Measurements from ENCODE around the gene VSTM2L.

The VSTM2L gene

DNA sequence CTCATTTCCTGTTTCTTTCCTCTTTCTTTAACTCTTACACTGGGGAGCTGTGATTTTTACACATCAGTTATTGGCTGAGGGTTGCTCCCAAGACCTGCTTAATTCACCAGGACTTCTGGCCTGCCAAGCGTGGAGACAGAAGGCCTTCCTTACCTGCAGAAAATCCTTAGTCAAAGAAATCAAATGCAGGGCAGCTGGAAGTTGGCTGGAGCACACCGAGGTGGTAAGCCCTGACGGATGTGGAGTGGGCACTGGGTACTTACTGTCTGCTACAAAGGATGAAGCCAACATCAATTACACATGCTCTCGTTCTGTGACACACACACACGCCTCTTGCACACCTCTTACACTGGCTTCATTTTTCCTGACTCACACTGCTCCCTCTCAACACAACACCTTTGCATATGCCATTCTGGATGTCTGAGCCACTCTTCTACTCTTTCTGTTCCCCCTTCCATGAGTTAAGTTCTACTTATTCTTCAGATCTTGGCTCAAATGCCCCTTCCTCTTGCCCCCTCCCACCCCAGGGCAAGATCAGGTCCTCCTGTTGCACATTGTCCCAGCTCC is 68.7 kb downstream of the VSTM2L start:
- no peak for DNase-seq

DNA sequence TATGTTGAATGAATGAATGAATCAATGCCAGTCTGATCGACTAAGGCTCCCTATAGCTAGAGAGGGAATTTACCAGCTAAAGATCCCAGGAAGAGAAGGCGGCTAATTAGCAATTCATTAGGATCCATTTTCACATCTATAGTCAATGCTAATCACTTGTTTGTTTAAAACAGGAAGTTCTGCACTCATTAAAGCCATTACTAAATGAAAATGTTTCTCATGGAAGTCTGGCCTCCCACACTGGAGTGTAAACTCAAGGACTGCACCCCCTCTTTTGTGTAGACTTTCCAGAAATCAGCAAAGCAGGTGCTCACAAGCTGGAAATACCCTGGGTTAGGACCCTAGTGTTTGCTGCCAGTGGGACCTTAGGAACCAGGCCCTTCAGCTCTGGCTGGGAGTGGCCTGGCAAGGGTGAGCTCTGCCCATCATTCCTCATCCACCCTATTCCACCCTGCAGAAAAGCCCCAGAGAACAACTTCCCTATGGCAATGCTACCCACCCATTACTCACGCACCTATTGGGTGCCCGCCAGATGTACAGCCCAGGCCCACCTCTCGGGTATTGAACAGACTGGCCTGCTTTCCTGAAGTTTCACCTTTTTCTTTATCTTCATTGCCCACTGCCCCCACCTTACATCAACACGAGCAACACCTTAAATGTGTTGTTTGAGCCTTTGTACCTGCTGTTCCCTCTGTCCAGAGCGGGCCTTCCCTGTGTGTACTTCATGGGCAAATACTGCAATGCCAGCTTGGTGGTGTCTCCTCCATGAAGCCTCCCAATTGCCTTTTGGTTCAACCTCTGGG is 69.5 kb downstream of the VSTM2L start:
- DNase-seq: no peak

DNA sequence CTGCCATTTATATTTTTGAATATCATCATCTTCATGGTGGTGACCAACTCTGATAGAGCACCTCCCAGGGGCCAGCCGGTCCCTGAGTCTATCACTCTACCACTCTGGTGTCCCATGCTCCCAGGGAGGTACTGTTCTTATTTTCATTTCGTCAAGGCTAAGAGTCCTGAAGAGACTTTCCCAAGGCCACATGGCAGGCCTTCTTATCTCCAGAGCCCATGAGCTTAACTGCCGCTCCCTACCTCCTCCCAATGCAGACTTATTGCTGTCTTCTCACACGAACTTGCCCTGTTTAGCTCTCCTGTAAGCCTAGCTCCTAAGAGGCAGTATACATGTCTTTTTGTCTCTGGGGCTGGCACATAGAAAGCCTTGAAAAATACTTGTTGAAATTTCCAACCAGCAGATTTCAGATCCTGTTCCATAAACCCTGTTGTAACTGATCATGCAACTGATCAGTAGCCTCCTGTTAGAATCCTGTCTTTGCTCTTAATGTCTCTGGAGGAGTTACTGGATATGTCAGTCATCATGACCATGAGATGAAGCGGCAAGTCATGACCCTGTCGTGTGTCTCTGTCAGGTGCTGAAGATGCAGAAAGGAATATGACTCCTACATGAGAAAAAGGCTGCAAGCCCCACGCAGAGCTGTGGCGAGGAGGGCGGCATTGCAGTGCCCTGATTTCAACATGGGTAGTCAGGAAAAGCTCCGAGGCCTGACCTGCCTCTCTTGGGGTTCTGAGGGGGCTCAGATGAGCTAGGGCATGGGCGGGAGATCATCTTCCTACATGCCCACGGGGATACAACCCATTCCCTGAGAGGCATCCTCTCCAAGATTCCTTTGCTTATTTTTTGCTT is 70.4 kb downstream of the VSTM2L start:
- DNase-seq: no peak

DNA sequence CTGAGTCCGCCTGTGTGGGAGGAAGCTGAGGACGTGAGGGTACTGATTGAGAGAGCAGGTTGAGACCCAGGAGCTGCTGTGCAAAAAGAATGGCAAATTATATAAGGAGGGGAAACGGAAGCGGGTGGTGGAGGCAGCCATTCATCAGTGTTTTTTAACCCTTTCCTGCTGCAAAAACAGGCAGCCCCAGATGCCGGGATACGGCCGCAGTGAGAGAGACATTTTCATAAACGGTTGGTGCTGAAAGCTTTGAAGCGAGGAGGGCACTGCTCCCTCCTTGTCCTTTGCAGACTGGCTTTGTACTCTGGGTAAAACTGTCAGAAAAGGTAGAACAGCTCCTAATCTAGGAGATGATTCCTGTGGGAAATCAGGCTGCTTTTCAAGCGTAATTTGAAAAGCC is 74.0 kb downstream of the VSTM2L start:
- no peak for DNase-seq

DNA sequence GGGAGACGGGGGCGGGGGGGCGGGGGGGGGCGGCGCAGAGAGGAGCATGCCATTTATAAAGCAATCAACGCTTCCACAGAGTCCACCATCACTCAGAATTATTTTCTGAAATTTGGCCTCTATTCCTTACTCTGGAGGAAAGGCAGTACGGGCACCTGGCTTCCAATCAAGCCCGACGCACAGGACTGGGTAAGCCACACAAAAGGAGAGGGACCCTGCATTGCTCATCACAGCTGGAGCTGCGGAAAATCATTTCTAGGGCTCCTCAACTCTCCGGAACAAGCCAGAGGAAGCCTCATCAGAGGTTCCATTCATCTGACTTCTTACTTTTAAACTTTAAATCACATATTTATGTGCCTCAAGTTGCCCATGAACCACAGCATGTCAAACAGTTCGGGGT is 74.4 kb downstream of the VSTM2L start:
- no peak for DNase-seq

DNA sequence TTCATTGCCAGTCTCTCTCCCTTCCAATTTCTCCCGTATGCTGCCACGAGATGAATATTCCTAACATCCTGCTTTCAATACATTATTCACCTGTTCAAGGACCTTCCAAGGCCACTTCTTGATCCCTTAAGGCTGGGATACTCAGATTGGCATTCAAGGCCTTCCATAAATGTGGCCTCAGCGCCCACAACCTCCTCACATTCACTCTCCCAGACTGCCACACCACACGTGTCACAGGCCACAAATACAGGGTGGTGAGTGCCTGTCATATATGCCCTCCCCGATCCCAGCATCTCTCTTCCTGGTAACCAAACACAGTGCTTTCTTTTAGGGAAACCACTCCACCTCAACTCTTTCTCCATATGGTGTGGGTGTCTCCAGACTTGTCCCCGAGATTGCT is 74.9 kb downstream of the VSTM2L start:
- no peak for DNase-seq

DNA sequence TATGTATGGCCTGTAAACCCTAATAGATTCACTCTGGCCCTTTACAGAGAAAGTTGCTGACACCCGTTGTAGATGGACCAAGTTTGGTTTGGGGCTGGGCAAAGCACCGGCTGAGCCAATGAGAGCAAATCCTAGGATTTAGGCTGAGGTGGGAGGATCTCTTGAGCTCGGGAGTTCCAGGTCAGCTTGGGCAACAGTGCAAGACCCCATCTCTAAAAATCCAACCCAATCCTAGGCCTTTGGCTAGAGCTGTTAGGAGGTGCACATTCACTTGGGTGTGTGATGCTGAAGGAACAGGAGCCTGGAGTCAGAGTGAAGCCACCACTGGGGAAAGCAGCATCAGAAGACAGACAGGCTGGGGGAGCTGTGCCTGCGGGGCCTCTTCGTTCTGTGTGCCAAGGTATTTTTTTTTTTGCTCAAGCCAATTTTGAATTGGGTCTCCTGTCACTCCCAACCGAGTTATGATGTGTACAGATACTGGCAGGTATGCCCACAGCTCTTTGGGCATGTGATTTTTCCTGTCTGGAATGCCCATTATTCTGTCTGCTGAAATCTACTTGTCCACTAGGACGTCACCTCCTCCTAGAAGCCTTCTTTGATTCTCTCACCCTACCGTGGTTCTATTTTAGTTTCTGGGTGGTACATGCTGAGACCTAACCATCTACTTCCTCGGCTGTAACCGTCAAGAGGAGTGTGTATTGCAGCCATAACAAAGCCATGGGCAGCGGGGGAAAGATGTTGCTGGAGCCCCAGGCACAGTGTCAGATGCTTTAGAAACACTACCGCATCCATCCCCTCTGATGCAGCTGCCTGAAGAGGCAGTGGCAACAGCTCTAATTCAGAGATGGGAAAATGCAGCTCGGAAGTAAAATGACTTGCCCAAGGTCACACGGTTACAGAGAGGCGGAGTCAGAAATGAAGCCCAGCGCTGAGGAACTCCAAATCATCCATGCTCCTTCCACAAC is 76.4 kb downstream of the VSTM2L start:
- DNase-seq: no peak

DNA sequence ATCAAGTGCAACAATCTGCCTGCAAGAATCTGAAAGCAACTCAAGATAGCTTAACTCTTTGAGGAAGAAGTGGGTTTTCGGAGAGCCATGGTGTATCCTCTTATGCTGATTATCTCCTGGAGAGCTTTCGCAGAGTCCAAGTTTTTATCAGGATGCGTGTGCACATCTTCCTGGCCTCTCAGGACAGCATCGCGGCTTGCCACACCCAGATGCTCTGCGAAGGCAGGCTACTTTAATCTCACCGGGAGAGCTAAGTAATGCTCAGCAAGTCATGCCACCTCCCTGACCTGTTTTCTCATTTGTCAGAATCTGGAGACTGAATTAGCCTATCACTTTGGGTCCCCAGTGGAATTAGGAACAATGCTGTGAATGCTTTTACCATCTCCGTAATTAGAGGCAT is 77.5 kb downstream of the VSTM2L start:
- no peak for DNase-seq

DNA sequence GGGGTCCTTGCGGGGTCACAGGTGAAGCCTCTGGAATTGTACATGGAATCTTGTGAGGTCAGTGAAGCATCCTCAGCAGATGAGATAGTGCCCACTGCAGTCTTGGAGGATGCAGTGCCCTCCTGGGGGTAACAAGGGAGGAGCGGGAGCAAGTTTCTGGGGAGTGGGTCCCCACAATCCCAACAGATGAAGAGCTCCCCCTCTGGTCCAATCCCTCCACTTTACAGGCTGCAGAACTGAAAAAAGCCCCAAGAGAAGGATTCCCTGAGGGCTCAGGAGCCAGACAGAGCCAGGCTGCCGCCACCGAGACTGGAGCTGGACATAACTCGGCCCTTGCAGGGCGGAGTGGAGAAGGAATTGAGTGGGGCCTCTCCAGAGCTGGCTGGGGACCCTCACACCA is 77.9 kb downstream of the VSTM2L start:
- no peak for DNase-seq

DNA sequence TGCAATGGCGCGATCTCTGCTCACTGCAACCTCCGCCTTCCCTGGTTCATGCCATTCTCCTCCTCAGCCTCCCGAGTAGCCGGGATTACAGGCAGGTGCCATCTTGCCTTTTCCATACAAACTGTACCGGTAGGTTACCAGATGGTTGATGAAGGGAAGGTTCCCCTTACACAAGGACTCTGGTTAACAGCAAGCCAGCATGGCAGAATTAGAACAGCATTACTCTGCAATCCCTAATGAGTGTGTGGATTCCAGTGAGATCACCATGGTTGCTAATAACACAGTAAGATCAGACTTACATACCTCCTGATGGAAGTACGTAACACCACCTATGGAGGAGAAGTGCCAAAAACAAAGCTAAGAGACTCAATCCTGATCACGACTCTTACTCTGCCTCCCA is 78.6 kb downstream of the VSTM2L start:
- DNase-seq: no peak

DNA sequence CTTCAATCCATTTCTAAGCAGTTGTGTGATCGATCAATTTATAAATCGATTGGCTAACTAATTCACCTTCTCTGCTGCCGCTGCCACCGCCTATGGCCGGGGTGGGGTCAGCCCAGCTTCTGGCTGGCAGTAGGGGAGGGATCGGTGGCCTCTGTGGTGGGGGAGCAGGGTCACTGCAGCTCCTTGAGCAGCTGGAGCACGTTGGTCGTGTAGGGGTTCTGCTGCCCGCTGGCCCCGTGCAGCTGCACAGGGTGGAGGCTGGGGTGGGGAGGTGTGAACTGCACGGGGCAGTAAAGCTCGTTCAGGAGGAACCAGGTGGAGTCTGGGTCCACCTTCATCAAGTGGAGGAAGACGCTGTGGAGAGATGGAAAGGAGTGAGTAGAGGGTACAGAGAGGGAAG is 80.4 kb downstream of the VSTM2L start:
- DNase-seq: no peak

DNA sequence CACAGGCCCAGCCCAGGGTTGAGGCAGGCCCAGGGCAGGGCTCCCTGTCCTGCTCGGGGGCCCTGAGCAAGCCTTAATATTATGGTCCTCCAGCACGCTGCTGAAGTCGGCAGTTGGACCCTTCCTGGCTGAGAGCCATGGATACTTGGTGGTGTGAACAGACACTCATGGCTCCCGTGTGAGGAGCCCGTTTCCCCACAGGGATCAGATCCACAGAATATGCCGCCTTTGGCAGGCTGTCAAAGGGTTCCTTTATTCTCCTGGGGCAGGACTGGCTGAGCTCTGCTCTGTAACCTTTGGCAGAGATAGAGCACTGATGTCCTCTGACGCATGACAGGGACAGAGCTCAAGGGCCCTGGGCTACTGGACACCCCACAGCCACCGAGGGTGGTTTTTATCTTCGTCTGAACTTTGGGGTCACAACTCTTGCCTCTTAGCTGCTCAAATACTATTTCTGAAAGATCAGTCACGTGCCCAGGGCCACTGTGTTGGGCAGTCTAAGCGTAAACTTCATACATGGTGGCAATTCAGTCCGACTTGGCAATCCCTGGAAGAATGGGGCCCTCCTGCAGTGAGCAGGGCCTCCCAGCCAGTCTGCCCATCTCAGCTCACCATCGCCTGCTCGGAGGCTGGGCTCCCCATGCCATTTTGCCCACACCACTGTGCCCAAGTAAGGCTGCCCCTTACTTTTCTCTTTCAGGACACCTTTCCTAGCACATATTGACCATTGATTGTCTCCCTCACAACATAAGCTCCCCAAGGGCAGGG is 81.3 kb downstream of the VSTM2L start:
- no peak for DNase-seq

DNA sequence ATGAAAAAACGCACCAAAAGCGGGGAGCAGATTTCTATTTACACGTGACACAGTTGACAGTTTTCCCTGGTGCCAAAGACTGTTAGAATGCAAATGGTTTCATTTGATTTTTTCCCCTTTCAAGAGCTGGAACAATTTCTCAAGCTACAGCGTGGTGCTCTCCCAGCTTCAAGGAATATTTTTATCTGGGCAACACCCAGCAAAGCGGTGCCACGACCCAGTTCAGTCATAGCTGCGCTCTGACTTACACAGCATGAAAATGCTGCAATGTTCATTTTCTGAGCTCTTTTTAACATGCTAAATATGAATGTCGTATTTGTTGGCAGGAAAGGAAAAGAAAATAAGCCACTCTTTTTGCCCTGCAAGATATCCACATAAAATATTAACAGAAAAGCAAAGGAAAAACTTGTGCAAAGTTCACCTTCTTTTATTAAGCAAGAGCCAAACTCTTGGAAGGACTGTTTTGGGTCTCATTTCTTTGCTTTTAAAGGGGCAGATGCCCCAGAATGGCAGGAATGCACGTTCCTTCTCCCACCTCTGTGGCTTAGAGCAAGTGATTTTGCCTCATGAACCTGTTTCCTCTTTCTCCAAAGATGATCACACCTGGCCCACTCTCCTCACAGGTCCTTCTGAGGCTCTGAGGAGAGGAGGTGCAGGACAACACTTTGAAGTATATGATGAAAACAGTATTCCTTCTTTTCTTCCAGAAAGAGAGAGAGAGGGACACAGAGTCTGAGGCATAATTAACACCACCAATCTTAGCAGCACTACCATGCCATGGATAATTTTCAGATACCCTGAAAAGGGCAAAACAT is 83.3 kb downstream of the VSTM2L start:
- no peak for DNase-seq

DNA sequence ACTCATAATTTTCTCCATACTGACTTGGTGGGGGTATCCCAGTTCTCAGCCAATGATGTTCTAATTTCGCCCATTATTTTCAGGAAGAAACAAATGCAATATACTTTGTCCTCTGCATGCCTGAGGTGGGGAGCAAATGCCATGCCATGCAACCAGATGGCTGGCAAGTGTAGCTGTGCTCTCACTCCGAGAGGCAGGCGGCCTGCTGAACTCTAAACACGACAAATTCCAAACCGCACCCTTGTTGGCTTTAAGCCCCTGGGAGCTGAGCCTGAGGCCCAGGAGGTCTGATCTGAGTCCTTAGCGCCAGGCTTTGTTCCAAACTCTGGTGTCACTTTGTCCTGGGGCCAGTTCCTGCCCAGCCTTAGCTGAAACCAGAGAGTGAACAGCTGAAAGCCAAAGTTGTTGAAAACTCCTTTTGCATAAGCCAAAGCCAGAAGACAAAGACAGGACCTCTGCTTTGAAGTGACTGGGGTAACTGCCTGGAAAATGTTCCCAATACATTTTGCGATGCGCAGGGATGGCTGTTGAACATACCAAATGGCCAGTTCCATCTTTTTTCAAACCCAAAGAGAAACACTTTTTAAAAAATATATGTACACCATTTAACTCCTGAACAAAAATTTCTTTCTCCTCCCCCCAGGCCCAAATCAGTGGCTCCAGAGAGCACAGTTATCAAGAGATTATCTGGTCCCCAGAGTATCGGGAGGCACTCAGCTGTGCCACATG is 84.1 kb downstream of the VSTM2L start:
- no peak for DNase-seq

DNA sequence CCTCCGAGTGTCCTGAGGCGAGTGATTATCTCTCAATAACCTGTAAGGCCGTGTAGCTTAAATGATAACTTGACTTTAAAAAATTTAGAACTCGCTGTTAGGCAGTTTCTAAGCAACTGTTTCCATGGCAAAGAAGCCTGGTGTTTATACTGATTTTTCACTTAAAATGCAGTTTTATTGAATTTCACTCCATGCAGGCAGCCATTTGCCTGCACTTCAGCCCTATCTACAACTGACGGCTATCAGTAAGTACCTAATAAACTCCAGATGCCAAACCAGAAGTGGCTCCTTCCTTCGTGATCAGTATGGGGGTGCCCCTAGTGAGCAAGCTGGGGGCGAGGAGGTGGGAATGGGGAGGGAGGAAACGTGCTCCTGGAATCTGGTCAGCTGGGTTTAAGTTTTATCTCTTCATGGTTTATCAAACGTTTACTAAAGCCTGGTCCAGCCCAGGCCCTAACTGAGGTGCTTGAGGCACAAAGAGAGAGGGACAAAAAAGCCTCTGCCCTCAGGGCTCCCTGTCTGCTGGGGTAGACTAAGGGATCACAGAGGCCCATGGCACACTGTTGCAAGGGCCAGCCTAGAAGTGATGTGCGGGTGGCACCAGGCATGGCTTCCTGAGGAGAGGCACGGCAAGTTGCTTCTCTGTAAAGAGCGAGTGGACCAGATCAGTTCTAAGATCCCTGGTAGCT is 84.8 kb downstream of the VSTM2L start:
- no peak for DNase-seq

DNA sequence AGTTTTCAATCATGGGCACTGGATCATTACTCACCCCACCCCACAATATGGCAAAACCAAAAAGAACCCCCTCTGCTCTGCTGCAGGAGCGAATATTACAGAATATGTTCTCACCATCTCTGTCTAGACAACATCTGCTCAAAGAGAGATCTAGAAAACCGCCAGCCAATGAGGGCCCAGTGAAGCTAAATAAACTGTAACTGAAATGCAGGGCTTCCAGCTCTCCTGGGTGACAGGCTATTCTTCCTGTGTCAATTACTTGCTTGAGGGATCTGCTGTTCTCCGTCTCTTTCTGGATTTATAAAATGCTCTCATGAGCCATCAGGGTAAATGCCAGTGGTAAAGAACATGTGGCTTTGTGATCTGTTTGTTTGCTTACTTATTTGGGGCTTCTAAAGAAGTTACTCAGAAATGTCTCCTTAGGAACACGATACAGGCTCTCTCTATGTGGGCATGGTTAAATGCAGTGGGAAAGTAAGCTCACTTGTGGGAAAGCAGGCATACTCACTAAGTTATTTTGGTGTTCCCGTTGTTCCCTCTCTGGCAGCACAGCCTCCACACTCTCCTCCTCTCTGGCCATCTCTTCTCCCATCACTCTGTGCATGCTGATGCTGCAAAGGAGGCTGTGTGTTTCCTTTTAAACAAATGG is 85.5 kb downstream of the VSTM2L start:
- DNase-seq: no peak

DNA sequence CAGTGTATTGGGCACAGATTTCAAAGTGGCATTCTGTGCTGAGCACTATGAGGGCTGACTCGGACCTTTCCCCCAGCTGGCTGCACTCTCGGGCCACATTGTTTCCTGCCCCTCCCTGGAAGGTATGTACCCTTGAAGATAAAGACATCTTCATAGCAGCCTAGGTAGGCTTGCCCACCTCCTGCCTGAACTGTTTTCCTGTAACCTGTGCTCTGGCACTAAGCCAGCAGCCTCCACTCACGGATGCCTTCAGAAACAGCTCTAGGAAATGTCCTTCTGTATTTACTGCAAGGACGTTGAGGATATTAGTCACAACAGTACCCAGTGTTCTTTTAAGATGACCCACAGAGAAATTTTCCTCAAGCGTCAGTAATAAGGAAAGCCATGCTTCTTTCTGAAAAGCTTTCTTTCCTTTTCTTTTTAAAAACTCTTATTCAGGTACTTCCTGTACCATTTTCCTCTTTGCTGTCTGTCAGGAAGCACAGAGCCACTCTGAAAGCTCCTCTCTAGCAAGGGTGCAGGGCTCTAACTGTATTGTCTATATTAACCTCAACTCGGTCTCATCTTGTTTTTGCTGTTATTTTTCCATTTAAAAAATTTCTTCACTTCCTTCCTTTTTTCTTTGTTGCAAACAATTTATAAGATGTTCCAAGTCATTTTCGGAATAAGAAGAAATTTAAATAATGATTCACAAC is 86.8 kb downstream of the VSTM2L start:
- DNase-seq: peak; percentile 10 to 49 (median 46)

DNA sequence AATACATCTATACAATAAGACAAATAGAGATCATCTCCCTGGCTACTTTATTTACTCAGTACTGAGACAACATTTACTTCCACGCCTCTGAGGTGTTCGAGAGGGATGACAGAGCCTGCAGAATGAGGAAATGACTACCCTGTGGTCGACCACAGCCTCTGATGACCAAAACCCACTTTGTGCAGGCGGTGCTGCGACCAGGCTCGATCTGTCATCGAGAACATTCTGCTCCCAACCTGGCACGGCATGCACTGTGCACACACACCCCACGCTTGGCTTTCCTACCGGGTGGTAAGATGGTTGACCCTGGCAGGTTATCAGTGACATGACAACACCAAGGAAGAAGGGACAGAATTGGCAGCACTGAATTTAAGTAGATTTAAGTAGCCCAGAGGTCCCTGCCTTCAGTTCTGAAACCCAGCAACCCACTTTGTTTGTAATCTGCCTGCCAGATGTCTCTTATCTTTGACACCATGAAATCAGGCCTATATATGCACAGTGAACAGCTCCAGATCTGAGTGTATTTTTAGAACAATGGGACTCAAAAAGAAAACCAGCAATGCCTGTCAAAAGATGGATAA is 87.7 kb downstream of the VSTM2L start:
- DNase-seq: peak; percentile 82 to 89 (median 88)

Measured in suppressor macrophage treated with lipopolysaccharide for 1 hour (primary cell).